HG03097 (cell line): ENCODE results near the gene RGS6.
"Not testable (repeated sequence)": the region's sequence is repeated elsewhere in the genome, so short reads cannot be mapped to it uniquely, and the experiment has no call there.

Experiments
- ATAC-seq: cut with Tn5 transposase; IDR thresholded peaks from one replicate; pipeline ENCODE4 v1.9.1; 2021; ENCODE audit not compliant: unreplicated experiment, low FRiP score

RGS6 gene

DNA sequence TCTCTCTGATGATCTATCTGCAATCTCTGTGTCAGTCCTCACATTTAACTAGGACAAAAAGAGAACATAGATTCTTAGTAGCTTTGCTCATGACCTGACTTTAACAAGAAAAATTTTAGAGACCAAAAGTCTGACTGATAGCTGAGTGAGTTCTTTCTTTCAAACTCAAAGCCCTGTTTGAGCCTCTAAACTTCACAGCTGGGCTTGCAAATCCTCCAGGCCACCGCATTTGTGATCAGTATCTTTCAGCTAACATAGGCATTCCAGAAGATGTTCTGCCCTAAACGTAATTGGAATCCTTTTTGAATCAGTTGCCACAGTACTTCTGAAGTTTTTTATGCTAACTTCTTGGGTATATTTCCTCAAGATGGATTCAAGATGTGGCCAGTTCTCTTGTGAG, 502.6 kb downstream of the RGS6 start:
- no peak for ATAC-seq

DNA sequence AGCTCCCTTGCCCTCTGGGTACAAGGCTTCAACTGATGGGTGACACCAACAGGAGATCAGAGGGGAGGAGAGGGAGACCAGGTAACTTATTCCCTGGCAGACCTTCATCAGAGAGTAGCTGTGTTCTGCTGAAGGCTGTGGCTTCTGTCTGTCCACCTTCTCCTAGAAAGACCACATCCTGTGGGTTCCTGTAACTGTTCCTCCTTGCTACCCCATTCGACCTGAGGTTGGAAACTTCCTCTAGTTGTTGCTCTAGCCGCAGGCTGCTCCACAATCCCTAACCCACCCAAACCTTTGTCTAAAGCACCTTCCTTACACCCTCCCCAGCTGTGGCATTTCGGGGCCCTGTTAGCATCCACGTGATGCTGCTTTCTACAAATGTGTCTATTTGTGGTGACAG, 507.5 kb downstream of the RGS6 start:
- ATAC-seq: no peak

DNA sequence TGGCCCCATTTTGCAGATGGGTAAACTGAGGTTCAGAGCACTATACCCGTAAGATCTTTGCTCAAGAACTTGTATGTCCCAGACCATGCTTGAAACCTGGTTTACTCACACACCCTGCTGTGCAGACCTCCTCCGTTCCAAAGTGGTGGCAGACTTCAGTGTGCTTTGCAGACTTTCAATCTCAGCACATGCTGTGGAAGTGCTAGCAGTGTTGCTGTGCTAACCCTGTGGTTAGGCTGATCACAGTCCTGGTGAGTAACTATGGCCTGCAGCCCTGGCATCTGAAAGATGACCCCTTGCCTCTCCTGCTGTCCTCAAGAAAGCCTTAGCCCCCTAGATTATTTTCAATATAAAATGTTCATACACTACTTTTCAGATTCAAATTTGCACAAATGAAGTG, 511.0 kb downstream of the RGS6 start:
- ATAC-seq: no peak

DNA sequence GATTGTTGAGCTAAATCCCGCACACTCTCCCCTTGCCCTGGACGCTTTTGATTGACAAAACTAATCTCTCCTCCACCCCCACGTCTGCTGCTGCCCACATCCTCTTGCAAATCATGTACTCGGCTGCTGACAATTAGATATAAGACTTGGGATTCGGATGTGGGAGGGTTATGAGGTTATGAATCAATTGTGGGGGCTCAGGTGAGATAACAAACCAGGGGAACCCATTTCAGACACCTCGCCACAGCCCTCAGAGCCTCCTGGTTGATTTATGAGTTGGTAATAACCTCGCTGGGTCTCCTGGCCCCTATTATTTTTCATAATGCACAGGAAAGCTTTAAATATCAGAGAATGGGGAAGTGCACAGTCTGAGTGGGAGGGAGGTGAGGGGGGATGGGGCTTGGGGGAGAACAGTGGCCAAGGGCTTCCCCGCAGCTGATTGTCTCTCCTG, 511.8 kb downstream of the RGS6 start:
- ATAC-seq: no peak

DNA sequence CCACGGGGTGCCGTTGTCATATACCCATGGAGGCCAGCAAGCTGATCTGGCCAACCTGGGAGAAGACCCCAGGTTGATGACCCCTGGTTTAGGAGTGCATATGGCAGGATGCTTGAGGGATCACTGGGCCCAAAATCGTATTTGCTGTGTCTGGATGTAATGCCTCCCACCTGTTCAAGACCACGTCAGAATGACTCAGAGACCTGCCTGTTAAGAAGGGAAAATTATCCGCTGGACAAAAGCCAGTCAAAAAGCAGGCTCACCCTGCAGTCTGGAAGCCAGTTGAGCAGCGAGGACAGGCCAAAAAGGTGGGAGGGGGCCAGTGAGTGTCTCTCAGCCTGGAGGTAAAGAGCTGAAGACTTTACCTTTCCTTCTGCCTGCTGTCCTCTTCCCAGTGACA, 512.5 kb downstream of the RGS6 start:
- no peak for ATAC-seq

DNA sequence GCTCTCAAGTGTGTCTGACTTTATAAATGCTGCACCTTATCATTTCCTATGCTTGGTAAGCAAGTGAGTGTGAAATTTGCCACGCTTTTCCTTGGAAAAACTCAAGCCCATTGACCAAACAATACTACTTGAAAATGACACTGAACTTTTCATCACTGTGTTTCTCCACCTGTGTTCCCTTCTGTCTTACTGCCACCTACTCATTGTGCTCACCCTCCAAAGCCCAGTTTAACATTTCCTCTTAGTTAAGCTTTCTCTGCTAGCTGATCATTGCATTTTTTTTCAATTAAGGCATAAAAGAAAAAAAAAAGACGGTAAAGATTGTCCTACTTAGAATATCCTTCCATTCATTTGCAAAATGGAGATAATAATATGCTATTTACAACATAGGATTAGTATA, 516.0 kb downstream of the RGS6 start:
- no peak for ATAC-seq

DNA sequence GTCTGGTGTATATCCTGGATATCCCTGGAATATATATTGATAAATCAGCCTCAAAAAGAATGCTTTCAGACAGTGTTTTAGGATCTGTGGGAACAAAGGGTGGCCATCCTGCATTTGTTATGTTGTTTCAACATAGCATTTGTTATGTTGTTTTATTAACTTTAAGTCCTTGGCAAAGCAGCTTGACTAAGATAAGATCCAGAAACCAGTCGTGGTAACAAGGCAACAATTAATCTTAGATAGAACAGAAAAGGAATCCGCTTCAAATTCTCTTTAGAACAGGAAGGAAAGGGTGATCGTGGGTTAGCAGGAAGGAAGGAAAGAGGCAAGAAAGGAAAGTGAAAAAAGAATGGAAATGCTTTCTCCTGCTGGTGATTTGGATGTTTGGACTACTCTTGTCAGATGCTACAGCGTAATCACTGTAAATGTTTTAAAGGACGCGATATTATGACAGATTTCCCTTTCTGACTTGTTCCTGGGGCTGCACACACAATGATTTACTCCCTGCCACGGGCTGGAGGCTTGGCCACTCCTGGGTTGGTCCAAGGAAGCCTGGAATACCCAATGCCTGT, 518.3 kb downstream of the RGS6 start:
- ATAC-seq: no peak

DNA sequence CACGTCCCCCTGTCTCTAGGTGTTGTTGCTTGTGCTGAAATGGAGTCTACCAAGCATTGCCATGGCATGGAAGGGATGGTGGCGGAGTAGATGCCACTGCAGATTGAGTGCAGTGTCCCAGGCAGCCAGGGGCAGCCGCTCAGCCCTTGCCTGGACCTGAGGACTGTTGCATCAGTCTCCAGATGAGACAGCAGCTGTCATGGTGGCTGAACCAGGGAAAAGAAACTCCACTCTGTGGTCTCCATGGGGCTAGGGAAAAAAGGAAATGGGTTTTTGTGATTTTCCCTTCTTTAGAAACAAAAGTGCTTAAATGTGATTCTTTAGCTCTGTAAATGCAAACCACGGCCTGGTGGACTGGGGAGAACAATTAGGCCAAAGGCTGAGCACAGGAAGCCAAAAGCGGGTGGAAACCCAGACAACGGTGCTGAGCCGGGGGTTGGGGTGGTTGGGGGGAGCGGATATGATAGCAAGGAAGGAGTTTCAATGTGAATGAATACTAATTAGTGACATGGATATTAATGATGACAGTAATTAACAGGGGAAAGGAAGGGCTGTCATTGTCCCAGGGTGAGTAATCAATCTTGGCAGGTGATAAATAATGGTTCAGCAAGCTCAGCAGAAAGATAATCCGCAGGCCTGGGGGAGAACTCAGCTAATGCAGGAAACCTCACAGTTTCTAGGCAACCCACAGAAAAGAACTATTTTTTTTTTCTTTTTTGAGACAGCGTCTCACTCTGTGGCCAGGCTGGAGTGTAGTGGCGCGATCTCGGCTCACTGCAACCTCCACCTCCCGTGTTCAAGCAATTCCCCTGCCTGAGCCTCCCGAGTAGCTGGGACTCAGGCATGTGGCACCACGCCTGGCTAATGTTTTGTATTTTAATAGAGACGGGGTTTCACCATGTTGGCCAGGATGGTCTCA, 519.1 kb downstream of the RGS6 start:
- ATAC-seq: peak; percentile 77

DNA sequence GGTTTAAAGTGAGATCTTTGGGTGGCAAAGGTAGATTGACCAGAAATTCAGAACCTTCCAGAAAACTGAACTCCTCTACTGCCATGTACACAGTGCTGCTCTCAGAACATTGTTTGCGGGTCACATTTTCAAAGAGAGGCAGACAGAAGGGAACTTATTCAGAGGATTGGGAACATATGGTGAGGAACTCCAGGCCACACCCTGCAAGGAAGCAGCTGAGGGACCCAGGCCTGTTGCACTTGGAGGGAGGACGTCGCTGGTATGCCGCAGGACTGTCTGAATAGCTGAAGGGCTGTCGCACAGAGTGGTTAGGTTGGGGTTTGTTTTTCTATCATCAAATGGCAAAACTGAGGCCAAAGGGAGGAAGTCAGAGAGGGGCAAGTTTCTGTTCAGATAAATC, 520.5 kb downstream of the RGS6 start:
- ATAC-seq: no peak

DNA sequence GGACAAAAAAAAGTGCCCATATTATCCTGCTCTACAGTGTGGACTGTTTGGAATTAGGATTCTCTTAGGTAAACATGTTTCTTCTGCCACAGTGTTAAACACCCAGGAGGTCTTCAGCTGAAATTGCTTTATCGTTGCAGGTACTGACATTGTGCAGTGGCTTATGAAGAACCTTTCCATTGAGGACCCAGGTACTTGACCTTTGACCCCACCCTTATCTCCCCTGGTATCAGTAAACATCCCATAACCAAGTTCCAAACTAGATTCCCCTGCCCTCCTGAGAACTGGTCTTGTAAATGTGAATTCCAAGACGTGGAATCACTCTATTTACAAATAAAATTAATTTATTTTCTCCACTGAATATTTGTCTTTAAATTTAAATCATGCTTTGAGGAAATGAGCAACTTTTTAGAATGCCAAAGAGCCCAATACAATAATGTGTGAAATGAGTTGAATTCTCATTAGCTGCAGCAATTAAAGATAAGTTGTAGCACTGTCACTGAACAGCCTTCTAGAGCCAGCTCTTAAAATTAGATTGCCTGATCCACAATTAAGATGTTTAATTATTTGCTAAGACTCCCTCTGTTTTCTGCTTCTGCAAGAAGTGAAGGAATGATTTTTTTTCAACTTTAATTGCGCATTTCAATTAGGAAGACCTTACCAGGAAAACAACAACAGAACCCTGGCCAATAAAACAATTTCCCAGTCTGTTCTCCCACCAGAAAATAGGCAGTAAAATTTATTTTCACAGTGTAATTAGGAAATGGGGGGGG, 522.3 kb downstream of the RGS6 start:
- no peak for ATAC-seq

DNA sequence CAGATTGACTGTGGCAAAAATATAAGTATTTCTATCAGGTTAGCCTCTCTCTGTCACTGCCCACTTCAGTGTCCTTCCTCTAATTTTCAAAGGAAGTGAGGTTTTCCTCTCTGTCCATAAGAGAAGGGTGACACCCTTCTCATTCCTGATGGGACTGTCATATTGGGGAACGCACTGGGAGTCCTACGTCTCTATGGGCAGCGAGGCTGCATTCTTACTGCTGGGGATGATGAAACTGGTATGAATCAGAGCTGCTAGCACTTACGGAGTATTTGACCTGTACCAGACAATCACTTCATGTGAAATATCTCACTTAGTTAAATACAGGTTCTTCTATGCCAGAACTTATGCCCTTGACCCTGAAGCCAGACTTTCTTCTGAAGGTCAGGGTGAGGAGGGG, 525.4 kb downstream of the RGS6 start:
- no peak for ATAC-seq

DNA sequence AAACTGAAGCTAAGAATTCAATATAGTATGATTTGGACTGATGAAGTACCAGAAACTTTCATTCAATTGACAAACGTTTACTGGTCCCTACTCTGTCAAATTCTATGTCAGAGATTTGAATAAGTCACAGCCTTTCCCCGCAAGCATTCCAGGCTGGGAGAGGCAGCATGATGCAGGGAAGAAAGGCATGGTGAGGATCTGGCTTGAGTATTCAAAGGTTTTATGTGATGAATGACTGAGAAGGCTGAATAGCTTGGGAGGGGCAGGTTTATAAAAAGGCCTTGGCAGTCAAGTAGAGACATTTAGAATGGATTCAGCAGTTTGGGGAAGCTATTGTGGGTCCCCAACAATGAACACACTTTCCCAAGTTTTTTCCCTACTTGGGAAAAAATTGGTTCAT, 529.8 kb downstream of the RGS6 start:
- no peak for ATAC-seq

DNA sequence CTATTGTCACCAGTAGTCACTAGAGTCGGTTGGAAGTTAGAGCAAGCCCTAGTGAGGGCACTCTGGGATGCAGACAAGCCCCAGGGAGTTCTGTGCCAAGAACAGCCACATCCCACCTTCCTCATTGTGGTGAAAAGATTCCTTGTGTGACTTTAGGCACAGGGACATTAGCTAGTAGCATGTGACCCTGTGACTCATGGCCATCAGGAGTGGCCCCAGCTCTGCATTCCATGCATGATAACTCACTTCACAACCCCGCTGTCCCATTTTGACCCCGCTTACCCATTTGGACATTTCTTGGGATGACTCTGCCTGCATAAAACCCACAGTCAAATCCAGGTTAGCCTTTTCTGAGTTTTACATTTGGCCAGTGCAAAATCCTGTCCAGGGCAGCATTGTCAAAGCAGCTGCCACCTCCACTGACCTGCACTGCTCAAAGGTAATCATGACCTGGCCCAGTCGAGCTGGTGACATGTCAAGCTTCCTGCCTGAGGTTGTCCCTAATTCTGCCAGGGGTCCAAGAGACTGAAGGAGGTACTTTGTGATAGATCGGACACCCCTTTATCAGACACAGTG, 531.1 kb downstream of the RGS6 start:
- ATAC-seq: no peak

DNA sequence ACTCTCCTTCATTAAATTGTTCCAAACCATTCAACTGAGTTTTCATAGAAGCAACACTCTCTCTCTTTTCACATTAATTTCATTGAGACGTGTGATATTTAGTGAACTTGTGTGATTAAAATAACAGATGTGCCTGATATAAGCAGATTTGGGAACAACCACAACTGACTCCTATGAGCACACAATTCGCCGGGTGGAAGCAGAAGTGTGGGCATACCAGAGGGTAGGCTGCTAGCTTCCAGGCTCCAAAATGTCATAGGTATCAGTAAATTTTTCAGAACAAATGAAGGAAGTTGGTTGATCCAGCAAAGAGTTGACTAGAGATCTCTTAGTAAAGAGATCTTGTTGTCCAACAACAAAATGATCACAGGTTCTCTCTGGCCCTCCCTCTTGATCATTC, 532.0 kb downstream of the RGS6 start:
- no peak for ATAC-seq

DNA sequence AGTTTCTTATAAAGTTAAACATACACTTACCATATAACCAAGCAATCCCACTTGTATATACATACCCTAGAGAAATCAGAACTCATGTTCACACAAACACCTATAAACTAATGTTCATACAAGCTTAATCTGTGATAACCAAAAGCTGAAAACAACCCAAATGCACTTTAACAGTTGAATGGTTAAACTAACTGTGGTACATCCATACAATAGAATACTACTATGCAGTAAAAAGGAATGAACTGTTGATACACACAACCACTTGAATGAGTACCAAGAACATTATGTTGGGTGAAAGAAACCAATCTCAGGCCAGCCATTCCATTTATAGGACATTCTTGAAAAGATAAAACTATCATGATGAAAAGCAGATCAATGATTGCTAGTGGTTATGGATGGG, 534.1 kb downstream of the RGS6 start:
- ATAC-seq: no peak

DNA sequence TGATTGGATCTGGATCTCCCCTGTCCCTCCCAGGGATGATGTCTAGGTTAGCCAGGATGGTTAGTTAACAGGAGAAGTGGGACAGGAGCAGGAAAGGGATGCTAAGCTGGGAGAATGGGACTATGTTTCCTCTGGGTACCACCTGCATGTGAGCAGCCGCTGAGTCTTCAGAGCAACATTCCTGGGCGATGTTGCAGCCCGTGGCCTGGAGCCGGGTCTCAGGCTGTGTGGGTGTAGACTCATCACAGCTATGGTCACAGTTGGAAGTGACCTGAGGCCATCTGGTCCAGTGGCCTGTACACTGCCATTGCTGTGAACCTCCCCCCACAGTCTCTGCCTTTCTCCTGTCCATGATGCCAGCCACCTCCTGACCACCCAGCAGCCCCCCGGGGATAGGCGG, 539.1 kb downstream of the RGS6 start:
- ATAC-seq: no peak

DNA sequence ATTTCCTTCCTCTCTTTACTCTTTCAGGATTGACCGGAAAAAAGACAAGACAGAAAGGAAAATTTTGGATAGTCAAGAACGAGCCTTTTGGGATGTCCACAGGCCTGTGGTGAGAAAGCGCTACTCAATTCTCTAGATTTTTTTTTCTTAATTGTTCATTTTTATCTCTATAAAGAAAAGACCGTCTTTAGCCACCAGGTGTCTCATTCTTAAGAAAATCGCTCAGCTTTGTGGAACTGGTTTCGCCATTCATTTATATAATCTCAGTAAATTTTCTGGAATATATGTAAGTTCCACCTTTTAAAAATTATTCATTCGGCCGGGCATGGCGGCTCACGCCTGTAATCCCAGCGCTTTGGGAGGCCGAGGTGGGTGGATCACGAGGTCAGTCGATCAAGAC, 540.6 kb downstream of the RGS6 start:
- no peak for ATAC-seq

DNA sequence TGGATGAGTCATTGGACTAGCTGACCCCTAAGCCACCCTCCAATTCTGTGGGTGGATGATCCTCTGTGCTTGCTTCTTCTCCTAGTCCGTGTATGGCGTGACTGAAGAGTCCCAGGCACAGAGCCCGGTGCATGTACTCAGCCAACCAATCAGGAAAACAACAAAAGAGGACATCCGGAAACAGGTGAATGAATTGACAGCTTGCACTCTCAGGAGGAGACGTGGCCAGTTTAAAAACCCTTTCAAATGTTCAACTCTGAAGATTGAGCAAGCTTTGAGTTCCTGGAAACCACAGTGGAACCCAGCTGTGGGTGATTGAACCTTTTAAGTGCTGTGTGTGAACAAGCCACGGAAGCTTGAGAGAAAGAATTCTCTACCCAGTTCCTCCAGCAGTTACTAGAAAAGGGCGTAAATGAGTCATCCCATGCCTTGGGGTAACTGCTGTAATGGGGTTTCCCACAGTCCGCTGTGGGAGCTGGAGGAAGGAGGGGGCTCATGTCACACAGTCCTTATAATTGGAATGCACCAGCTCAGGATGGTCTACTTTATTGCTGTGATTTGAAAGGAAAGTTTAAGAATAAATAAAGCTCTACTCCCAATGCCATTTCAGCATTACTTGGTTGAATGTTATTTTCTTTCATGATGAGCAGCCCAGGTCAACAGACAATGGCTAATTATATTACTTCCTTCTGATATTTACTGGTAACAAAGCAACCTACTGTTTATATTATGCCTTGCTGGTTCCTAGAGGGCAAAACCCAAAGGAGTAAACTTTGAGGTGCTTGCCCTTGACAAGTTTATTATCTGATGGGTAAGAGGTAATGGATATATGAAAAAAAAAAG, 544.6 kb downstream of the RGS6 start:
- peak; percentile 75 for ATAC-seq

DNA sequence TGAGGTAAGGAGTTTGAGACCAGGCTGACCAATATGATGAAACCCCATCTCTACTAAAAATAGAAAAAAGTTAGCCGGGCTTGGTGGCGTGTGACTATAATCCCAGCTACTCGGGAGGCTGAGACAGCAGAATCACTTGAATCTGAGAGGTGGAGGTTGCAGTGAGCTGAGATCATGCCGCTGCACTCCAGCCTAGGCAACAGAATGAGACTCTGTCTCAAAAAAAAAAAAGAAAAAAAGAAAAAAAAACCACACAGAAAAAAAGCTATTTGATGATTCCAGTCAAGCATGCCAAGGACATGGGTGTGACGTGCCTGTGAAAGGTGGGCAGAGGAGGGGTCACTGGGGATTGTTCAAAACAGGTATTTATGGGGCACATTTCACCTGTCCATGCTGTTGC, 545.3 kb downstream of the RGS6 start:
- ATAC-seq: not testable (repeated sequence)

DNA sequence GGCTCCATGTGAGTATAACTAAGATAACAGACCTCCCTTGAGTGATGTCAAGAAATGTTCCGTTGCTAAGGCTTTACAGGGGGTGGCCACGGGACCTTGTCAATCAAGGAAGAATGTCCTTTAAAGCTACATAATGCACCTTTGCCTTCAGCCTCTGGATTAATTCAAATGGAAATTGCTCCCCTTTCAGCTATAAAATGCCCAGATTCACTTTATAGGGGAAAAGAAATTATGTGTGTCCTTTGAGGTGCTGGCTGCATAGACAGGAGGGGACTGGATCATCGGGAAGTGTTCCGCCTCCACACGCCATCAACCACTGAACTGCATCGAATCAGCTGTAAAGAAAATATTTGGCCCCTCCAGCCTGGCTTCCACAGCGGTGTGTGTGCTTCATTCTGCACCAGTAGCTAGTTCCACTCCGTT, 546.3 kb downstream of the RGS6 start:
- ATAC-seq: no peak
